ENCODE results near the gene RANGAP1. TPM values are rescaled to one million over a fixed set of nuclear protein-coding genes. Genes with fewer than 3 reads are reported as not detected.

RANGAP1 gene
- total and polyA plus RNA-seq, 2 donors = 15.0 to 41.8 TPM

- H3K4me1 ChIP-seq (ENCODE audit: insufficient read depth) = no peaks in the 10 kb centered on the region
- H3K27ac ChIP-seq (ENCODE audit: low read depth) = no peak overlapping the region
- DNase-seq (ENCODE audit: extremely low spot score) = no peak
- no peaks in the 10 kb centered on the region for H3K36me3 ChIP-seq (ENCODE audit: insufficient read depth)
- 86% methylated on average over 18 of the region's 18 CpGs for WGBS
- H3K4me3 ChIP-seq (ENCODE audit: low read depth, low read length) = no peak overlapping the region
Observed at GRCh38 chr22:41242396-41243117, 43.4 kb downstream of the RANGAP1 start.

- no peak overlapping the region for H3K27ac ChIP-seq (ENCODE audit: low read depth)
- 92% methylated on average over 7 of the region's 7 CpGs for WGBS
- no peaks in the 10 kb centered on the region for H3K36me3 ChIP-seq (ENCODE audit: insufficient read depth)
- H3K4me1 ChIP-seq (ENCODE audit: insufficient read depth) = no peaks in the 10 kb centered on the region
- DNase-seq (ENCODE audit: extremely low spot score) = no peak
- H3K4me3 ChIP-seq (ENCODE audit: low read depth, low read length) = no peak overlapping the region
Observed at GRCh38 chr22:41241133-41241676, 44.8 kb downstream of the RANGAP1 start.

GRCh38 chr22:41240377-41241132 lies 45.4 kb downstream of the RANGAP1 start, which contains the start of gene CHADL:
Gene CHADL, minus strand, starts transcription at chr22:41240931. Its CDS starts 50 bp downstream, at chr22:41240881.
- no peak for DNase-seq (ENCODE audit: extremely low spot score)
- no peak within 1 kb of the TSS for H3K27ac ChIP-seq (ENCODE audit: low read depth)
- no peaks in the 10 kb centered on the region for H3K4me1 ChIP-seq (ENCODE audit: insufficient read depth)
- no peaks in the 10 kb centered on the region for H3K36me3 ChIP-seq (ENCODE audit: insufficient read depth)
- no peak within 1 kb of the TSS for H3K4me3 ChIP-seq (ENCODE audit: low read depth, low read length)
- 64% methylated on average over 24 of the region's 24 CpGs for WGBS

GRCh38 chr22:41239443-41240128 lies 46.4 kb downstream of the RANGAP1 start:
- H3K27ac ChIP-seq (ENCODE audit: low read depth) = no peak overlapping the region
- 82% methylated on average over 16 of the region's 16 CpGs for WGBS

GRCh38 chr22:41238570-41239442 lies 47.2 kb downstream of the RANGAP1 start:
- H3K36me3 ChIP-seq (ENCODE audit: insufficient read depth) = no peaks in the 10 kb centered on the region
- no peak for DNase-seq (ENCODE audit: extremely low spot score)
- 93% methylated on average over 32 of the region's 32 CpGs for WGBS
- no peaks in the 10 kb centered on the region for H3K4me1 ChIP-seq (ENCODE audit: insufficient read depth)
- H3K27ac ChIP-seq (ENCODE audit: low read depth) = no peak overlapping the region
- no peak overlapping the region for H3K4me3 ChIP-seq (ENCODE audit: low read depth, low read length)

More at GRCh38 chr22:41239443-41240128, 46.4 kb downstream of the RANGAP1 start:
- H3K4me3 ChIP-seq (ENCODE audit: low read depth, low read length) = no peak overlapping the region
- no peaks in the 10 kb centered on the region for H3K36me3 ChIP-seq (ENCODE audit: insufficient read depth)
- DNase-seq (ENCODE audit: extremely low spot score) = no peak
- H3K4me1 ChIP-seq (ENCODE audit: insufficient read depth) = no peaks in the 10 kb centered on the region

GRCh38 chr22:41237707-41238569 lies 48.0 kb downstream of the RANGAP1 start:
- peak overlapping the region; percentile 48 for H3K4me3 ChIP-seq (ENCODE audit: low read depth, low read length)
- H3K27ac ChIP-seq (ENCODE audit: low read depth) = peak overlapping the region; percentile 34
- H3K36me3 ChIP-seq (ENCODE audit: insufficient read depth) = no peaks in the 10 kb centered on the region
- no peak for DNase-seq (ENCODE audit: extremely low spot score)
- H3K4me1 ChIP-seq (ENCODE audit: insufficient read depth) = no peaks in the 10 kb centered on the region
- 14% methylated on average over 97 of the region's 97 CpGs for WGBS

- 59% methylated on average over 33 of the region's 33 CpGs for WGBS
- Histone ChIP-seq H3K27ac (ENCODE audit: low read depth) (no peak overlapping the region), H3K4me3 (ENCODE audit: low read depth, low read length) (peak overlapping the region; percentile 48), H3K4me1 (ENCODE audit: insufficient read depth) (no peaks in the 10 kb centered on the region), H3K36me3 (ENCODE audit: insufficient read depth) (no peaks in the 10 kb centered on the region)
- DNase-seq (ENCODE audit: extremely low spot score) = no peak
Observed at GRCh38 chr22:41237036-41237706, 48.8 kb downstream of the RANGAP1 start.

- Histone ChIP-seq H3K36me3 (ENCODE audit: insufficient read depth) (no peaks in the 10 kb centered on the region), H3K27ac (ENCODE audit: low read depth) (no peak overlapping the region), H3K4me1 (ENCODE audit: insufficient read depth) (no peaks in the 10 kb centered on the region), H3K4me3 (ENCODE audit: low read depth, low read length) (no peak overlapping the region)
- DNase-seq (ENCODE audit: extremely low spot score) = no peak
- 83% methylated on average over 19 of the region's 19 CpGs for WGBS
Observed at GRCh38 chr22:41234815-41235695, 50.9 kb downstream of the RANGAP1 start.

- WGBS = 79% methylated on average over 7 of the region's 7 CpGs
- no peaks in the 10 kb centered on the region for H3K4me1 ChIP-seq (ENCODE audit: insufficient read depth)
- no peak for DNase-seq (ENCODE audit: extremely low spot score)
- no peak overlapping the region for H3K4me3 ChIP-seq (ENCODE audit: low read depth, low read length)
- no peak overlapping the region for H3K27ac ChIP-seq (ENCODE audit: low read depth)
- H3K36me3 ChIP-seq (ENCODE audit: insufficient read depth) = no peaks in the 10 kb centered on the region
Observed at GRCh38 chr22:41231369-41231768, 54.6 kb downstream of the RANGAP1 start.

- 88% methylated on average over 9 of the region's 9 CpGs for whole genome bisulfite sequencing
- Histone ChIP-seq H3K36me3 (ENCODE audit: insufficient read depth) (no peaks in the 10 kb centered on the region), H3K4me3 (ENCODE audit: low read depth, low read length) (no peak overlapping the region), H3K4me1 (ENCODE audit: insufficient read depth) (no peaks in the 10 kb centered on the region), H3K27ac (ENCODE audit: low read depth) (no peak overlapping the region)
- no peak for DNase-seq (ENCODE audit: extremely low spot score)
Observed at GRCh38 chr22:41230401-41230785, 55.6 kb downstream of the RANGAP1 start.

GRCh38 chr22:41229730-41230400 lies 56.1 kb downstream of the RANGAP1 start:
- Histone ChIP-seq H3K4me3 (ENCODE audit: low read depth, low read length) (no peak overlapping the region), H3K4me1 (ENCODE audit: insufficient read depth) (no peaks in the 10 kb centered on the region), H3K27ac (ENCODE audit: low read depth) (no peak overlapping the region), H3K36me3 (ENCODE audit: insufficient read depth) (no peaks in the 10 kb centered on the region)
- DNase-seq (ENCODE audit: extremely low spot score) = no peak
- WGBS = 74% methylated on average over 17 of the region's 17 CpGs

Data from urinary bladder (tissue), 4 donors.